Daoy (cell line): ENCODE measurements around the gene ZNF668. TPM values are rescaled to one million over a fixed set of nuclear protein-coding genes. Genes with fewer than 3 reads are reported as not detected.
"Not testable (repeated sequence)": the region's sequence is repeated elsewhere in the genome, so short reads cannot be mapped to it uniquely, and the experiment has no call there.

Experiments
- DNase-seq: peaks from one replicate; pipeline ENCODE4 v3.0.0-alpha.2; 2015; ENCODE audit warnings: low read depth
- total RNA-seq: library from RNA; depleted of rRNA; stranded (reverse); fragments of >200 nt; shearing (Covaris generic); gene quantifications from 2 replicates; pipeline ENCODE4 v1.2.3, GENCODE V29; 2014

ZNF668 gene
- total RNA-seq, 1 experiment from 2014 or later: 10.5 TPM

DNA sequence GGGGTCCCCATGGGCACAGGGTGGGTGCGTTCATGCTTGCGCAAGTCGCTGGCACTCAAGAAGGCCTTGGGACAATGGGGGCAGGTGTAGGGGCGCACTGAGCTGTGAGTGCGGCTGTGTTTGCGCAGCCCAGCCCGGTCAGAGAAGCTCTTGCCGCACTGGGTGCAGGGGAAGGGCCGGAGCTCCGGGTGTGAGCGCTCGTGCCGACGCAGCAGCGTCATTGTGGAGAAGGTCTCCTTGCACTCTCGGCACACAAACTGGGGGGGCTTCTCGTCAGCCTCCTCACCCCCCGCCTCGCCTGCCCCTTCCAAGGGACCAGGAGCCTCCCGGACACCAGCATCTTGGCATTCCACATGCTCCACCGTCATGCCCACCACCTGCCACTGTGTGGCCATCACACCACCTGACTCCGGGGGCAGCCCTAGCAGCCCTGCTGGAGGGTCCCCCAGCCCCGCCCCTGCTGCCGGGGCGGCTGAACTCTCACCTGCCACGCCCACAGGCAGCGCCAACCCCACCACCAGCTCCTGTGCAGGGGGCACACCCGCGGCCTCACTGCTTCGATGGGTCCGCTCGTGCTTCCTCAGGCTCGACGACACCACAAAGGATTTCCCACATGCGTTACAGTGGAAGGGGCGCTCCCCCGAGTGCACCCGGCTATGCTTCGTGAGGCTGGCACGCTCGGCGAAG is 12.8 kb downstream of the ZNF668 start:
- no peak for DNase-seq

DNA sequence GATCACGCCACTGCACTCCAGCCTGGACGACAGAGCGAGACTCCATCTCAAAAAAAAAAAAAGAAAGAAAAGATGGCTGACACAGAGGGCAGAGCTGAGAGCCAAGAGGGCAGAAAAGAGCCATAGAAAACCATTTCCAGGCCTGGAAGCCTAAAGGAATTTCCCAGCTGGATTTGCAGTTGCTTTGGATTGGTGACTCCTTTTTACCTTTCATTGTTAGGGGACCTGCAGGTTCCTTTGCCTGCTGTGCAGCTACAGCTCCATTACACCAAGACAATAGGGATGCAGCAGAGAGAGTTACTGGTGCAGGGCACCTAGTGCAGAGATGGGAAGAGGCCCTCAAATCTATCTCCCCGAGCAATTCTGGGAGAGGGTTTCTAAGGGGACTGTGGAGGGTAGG is 18.4 kb downstream of the ZNF668 start:
- DNase-seq: no peak

DNA sequence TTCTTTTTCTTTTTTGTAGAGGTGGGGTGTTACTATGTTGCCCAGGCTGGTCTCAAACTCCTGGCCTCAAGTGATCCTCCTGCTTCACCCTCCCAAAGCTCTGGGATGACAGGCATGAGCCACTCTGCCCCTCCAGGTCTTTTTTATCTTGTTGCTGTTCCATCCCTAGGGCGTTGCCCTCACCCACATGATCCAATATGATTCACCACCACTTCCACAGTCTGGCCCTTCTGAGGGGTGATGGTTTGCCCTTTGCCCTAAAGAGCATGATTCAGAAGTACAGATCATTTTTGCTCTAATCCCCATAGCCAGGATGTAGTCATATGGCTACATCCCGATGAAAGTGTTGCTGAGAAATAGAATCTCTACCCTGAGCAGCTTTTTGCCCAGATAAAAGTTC is 21.9 kb downstream of the ZNF668 start:
- DNase-seq: peak; percentile 94

DNA sequence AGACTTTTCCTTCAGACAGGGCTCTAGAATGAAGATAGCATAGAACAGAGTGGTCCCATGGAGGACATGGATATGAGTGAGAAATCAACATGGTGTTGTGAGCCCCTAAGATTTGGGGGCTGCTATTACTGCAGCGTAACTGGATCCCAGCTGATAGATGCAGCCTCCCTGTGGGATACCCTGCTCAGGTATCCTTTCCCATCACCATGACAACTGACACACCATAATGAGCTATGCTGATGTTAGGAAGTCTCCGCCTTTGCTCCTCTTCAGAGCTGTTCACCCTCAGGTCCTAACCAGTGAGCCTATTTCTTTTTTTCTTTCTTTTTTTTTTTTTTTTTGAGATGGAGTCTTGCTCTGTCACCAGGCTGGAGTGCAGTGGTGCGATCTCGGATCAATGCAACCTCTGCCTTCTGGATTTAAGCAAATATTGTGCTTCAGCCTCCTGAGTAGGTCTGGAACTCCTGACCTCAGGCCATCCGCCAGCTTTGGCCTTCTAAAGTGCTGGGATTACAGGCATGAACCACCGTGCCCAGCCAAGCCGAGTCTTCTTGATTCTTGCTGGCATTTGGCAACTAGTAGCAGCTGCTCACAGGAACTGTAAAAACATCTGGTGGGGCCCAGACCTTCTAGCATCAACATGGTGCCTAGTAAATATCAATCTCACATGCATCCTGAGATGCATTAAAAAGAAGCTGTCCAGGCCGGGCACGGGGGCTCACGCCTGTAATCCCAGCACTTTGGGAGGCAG is 23.6 kb downstream of the ZNF668 start:
- DNase-seq: no peak

DNA sequence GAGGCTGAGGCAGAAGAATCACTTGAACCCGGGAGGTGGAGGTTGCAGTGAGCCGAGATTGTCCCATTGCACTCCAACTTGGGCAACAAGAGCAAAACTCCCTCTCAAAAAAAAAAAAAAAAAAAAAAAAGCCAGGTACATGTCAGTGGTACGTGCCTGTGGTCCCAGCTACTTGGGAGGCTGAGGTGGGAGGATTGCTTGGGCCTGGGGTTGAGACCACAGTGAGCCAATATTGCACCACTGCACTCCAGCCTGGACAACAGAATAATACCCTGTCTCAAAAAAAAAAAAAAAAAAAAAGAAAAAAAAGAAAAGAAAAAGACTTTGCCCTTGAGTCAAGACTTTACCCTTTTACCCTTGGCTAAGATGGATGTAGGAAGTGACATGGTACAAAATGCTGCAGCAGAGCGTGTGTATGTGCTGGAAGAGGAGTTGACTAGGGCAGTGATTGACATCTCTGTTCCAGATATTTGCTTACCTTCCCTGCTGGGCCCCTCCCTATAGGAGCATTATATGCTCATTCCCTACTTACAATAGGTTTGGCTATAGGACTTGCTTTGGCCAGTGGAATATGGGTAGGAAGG is 30.1 kb downstream of the ZNF668 start:
- no peak for DNase-seq

DNA sequence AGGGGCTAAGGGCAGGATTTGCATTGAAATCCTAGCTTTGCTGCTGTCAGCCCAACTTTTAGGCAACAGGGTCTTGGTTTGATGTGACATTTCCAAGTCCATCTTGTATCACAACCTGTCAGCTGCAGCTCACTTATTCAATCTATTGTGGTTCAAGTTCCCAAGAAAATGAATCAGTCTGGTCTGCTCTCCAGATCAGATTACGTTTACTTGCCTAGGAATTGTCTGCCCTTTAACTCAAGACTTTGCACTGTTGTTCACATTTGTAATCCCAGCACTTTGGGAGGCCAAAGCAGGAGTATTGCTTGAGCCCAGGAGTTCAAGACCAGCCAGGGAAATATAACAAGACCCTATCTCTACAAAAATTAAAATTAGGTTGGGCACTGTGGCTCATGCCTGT is 30.7 kb downstream of the ZNF668 start:
- no peak for DNase-seq

DNA sequence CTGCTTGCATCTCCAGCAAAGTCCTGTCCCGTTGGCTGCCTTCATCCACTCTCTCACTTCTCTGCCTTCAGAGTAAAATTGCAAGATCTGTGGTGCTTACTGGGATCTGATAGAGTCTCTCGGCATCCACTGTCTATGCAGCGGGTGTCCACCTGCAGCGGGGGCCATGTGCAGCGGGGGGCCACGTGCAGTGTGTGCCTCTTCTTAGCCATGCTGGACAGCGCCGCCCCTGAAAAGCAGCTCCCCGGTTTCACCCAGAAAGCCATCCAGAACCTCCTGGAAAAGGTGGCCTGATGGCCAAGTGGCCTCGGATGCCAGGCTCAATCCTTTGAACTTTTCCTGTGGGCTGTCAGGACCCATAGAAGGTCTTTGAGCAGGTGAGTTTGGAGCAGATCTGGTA is 31.2 kb downstream of the ZNF668 start:
- no peak for DNase-seq

DNA sequence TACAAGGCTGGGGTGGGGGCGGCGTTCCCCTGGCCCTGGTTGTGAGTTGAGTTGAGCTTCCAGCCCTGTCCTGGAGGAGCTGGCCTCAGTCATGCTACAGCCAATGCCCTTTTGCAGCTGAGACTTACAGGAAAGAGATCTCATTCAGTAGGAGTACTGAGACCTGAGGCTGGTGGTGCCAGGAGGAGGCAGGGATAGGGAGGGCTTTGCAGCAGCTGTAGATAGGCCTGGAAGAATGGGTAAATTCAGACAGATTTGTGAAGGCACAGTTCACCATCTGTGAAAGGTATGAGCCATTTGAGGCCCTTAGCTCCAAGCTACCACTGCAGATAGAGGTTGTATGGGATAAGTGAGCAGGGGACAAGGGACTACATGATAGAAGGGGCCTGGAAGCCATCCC is 35.0 kb downstream of the ZNF668 start:
- no peak for DNase-seq

DNA sequence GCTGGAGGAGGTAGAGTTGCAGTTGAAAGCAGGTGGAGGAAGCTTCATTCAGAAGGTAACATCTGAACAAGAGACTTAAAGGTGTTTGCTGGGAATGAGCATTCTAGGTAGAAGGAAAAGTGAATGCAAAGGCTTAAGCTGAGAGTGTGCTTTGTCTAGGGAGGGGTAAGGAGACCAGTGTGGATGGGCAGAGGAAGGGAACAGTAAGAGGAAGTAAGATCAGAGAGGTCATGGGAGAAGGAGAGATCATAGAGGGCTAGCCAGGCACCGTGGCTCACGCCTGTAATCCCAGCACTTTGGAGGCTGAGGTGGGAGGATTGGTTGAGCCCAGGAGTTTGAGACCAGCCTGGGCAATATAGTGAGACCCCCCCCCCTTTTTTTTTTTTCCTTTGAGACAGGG is 37.3 kb downstream of the ZNF668 start:
- no peak for DNase-seq

DNA sequence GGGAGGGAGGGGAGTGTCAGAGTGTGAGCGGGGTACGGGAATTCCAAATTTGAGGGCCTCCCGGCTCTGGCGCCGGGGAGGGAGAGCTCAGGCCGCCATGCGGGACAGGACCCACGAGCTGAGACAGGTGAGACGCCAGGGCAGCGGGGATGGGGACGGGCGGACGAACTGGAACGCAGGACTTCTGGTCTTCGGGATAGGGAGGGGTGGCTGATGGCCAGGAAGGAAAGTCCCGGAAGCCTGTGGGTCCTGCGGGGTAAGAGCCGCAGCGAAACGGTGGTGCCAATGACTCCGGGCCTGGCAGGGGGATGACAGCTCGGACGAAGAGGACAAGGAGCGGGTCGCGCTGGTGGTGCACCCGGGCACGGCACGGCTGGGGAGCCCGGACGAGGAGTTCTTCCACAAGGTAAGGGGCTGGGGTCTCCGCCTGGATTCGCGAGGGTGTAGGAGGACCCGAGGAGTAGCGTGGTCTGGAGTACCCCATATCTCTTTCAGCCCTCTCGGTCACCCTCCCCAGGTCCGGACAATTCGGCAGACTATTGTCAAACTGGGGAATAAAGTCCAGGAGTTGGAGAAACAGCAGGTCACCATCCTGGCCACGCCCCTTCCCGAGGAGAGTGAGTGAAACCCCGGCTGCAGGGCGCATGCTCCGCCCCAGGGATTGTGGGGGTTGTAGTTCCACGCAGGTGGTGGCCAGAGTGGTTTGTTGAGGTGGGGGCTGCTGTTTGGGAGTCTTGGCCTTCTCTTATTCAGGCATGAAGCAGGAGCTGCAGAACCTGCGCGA is 40.1 kb downstream of the ZNF668 start:
- DNase-seq: peak; percentile 87

DNA sequence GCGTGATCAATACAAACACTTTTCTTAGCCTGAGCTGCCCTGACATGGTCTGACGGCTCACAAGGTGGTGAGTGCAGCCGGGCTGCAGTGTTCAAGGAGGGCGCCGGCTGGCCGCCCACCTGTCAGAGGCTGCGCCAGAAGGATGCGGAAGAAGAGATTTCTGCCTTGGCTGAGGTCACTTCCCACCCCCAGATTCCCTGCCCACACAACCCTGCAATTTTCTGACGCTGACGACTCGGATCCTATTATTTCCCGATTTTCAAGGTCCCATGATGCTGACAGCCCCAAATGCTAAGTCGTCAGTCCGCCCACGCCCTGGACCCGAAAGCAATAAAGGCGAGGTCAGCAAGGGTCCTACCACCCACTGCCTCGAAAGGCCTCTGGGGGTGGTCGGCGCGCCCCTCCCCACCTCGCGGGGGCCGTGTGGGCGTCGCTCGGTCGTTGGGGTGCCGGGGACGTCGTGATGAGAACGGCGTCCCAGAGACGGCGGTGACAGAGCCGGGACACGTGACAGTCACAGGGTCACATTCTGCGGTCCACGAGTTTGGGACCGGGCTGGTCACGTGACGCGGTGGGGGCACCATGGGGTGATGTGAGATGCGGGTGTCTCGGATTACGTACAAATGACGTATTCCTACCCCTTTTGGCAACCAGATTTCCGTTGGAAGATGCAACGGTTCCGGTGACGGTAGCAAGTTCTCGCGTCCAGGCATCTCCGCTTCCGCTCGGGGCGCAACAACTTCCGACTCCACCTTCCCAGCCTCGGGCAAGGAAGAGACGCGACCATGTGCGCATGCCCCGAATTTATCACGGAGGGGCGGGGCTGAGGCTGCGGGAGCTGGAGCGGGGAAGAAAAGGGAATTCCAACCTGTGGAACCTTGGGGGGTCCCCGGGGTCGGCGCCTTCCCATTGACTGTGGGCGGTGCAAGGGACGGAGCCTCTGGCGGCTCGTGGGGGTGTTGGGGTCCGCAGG is 41.0 kb downstream of the ZNF668 start, which contains the start of gene STX4:
TSS of gene STX4 (plus strand) at position 823 of the 973 bp plus-strand sequence. CDS start 248 bp downstream, outside the sequence.
- peak; percentile 95 for DNase-seq

DNA sequence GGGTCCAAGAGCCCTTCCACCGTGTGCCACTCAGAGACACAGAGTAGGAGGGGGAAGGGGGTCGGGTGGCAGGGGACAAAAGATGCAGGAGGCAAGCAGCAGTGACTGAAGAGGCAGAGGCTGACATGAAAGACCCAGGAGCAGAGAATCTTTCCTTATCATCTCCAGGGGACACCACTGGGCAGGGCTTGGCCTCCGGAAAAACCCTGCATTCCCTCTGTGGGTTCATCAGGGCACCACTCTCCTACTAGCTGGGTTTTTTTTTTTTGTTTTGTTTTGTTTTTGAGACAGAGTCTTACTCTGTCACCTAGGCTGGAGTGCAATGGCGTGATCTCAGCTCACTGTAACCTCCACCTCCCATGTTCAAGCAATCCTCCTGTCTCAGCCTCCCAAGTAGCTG is 42.8 kb downstream of the ZNF668 start:
- DNase-seq: no peak

DNA sequence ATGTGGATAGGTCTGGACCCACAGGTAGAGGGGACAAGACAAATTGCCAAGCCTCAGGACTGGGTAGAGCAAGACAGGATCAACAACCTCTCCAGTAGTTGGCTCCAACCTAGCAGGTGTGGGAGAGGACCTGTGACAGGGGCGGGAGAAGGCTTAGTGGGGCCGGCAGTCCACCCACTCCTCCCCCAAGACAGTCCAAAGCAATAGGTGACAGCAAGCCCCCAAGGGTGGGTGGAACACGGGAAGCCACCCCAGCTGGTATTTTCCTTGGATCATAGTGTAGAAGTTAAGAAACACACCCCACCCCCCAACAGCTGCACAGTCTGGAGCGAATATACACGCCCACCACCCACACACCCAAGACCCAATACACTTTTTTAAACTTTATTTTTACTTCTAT is 44.8 kb downstream of the ZNF668 start:
- no peak for DNase-seq

DNA sequence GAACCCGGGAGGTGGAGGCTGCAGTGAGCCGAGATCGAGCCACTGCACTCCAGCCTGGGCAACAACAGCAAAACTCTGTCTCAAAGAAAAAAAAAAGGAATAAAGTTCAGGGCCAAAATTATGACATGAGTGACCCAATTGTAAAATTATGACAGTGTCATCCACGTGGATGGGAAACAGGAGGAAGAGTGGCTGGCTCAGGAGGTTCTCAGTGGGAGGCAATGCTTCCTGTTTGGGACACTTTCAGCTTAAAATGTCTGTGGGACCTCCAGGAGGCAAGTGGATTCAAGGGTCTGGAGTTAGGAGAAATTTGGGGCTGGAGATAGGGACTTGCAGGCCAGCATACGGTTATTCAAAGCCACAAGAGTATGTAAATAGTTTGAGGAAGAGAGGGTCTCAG is 48.7 kb downstream of the ZNF668 start:
- DNase-seq: no peak

DNA sequence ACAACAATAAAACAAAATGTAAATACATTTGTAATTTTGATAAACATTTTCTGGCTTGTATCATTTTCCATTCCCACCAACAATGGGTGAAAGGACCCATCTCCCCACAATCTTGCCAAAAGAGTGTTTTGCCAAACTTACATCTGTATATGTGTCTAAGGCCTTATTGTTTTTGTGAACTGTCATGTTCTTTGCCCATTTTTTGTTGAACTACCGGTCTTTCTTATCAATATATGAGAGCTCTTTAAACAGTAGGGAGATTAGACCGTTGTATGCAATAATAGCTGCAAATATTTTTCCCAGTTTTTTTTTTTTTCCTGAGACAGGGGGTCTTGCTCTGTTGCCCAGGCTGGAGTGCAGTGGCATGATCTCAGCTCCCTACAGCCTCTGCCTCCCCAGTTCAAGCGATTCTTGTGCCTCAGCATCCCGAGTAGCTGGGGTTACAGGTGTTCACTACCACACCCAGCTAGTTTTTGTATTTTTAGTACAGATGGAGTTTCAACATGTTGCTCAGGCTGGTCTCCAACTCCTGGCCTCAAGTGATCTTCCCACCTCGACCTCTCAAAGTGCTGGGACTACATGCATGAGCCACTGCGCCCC is 50.3 kb downstream of the ZNF668 start:
- DNase-seq: no peak

DNA sequence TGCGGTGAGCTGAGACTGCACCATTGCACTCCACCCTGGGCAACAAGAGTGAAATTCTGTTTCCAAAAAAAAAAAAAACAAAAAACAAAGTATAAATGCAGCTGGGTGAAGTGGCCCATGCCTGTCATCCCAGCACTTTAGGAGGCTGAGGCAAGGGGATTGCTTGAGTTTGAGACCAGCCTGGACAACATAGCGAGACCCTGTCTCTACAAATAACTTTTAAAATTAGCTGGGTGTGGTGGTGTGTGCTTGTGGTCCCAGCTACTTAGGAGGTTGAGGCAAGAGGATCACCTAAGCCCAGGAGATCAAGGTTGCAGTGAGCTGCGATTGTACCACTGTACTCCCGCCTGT is 50.8 kb downstream of the ZNF668 start:
- no peak for DNase-seq

DNA sequence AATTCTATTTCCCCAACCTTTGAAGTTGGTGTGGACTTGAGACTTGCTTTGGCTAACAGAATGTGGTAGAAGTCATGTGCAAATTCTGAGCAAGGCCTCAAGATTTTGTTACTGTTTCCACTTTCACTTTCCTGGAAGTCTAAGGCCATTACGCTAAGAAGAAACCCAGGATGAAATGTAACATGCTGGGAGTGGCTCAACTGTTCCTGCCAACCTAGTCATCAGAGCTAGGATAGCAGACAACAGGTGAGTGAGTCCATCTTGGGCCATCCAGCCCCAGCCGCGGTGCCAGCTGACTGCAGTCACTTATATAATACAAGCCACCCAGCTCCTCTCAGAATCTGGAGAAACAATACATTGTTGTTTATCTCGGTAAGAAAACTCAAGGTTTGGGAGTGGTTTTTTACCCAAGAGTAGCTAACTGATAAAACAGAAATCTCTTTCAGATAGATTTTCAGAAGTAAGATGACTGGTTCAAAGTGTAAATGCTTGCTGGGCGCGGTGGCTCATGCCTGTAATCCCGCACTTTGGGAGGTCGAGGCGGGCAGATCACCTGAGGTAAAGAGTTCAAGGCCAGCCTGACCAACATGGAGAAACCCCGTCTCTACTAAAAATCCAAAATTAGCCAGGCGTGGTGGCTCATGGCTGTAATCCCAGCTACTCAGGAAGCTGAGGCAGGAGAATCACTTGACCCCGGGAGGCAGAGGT is 51.3 kb downstream of the ZNF668 start:
- no peak for DNase-seq

DNA sequence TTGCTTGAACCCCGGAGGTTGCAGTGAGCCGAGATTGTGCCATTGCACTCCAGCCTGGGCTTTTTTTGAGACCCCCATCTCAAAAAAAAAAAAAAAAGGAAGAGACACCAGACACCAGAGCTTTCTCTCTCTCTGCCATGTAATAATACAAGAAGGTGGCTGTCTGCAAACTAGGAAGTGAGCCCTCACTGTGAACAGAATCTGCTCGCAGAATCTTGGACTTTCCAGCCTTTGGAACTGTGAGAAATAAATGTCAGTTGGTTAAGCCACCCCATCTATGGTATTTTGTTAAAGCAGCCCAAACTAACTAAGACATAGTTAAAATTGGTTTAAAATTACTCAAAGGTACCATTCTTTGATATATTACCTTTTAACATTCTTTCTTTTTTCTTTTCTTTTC is 53.5 kb downstream of the ZNF668 start:
- DNase-seq: no peak

DNA sequence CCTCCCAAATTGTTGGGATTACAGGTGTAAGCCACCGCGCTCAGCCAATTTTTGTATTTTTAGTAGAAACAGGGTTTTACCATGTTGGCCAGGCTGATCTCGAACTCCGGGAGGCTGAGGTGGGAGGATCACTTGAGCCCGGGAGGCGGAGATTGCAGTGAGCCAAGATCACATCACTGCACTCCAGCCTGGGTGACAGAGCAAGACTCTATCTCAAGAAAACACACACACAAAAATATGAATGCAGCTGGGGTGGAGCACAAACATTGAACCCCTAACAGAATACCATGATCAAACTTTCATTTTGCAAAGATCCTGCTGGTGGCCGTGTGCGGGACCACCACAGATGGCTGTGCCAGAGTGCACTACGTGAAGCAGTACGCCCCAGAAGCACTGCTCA is 56.3 kb downstream of the ZNF668 start:
- DNase-seq: not testable (repeated sequence)

DNA sequence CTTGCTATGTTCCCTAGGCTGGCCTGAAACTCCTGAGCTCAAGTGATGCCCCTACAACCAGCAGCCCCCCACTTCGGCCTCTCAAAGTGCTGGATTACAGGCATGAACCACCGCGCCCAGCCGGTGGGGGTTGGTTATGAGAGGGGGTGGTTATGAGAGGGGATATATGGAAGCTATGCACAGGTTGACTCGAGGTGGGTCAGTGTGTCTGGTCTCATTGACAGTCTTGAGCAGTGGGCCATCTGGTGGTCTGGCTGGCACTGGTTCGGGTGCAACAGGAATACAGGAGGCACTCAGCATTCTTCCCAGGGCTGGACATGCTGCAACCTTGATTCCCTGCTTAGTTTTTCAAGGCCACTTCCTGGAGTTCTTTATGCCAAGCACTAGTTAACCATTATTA is 58.0 kb downstream of the ZNF668 start:
- no peak for DNase-seq
